ENCODE data around the gene C9orf152. TPM values are rescaled to one million over a fixed set of nuclear protein-coding genes. Genes with fewer than 3 reads are reported as not detected.

Gene C9orf152
- total and polyA plus RNA-seq, 9 of the 15 experiments (the other 6 are each of a cell fraction or from before 2014, with no cell fraction given) = not detected

DNA sequence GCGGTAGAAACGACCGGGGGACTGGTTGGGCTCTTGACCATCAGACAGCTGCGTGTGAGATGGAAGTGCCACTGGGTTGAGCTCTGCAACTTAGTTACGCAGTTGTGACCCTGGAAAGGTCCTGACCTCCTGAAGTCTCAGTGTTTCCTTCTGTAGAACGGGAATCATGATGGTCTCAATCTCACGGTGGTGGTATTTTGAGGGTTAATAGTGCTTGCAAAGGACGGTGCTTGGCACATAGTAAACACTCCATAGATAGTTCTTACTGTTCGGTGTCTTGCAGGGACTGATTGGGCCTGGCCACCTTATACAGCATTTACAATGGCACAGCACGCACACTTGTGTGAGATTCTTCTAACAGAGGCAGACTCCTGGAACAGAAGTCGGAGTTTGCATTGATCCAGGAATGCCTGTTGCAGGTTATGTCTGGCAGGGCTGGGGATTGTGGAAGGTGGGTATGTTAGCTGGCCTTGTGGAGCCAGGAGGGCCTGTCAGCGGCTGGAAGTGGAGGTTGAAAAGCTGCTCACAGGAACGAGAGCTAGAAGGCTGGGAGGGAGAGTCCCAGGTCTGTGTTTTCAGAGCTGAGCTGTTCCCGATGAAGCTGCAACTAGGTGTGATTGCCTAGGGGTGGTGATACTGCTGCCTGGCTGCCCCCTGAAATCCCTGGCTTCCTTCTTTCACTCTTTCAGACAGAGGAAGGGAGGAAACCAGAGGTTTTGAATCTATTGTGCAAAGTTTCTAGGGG lies 49.3 kb upstream of the C9orf152 start (continued):
- TF ChIP-seq REST (IDR thresholded peaks at IDR 0.05; ENCODE audit: borderline replicate concordance) = no peak
- TF ChIP-seq REST (CRISPR knock-in tag; IDR thresholded peaks at IDR 0.05; ENCODE audit: low read depth) = no peak

Data from K562 (cell line).